PFSK-1 (cell line): ENCODE measurements around the gene MYH8.

Experiments
- FOXP2 ChIP-seq: optimal IDR thresholded peaks from 2 replicates; pipeline ENCODE3; 2011; ENCODE audit warnings: borderline replicate concordance, control low read depth, inconsistent platforms; ENCODE audit not compliant: insufficient read depth; ENCODE audit errors: extremely low read length, extremely low read depth
- POLR2AphosphoS5 ChIP-seq: IDR thresholded peaks from 2 replicates; pipeline ENCODE4 v1.6.1; 2012; ENCODE audit warnings: low read depth, mild to moderate bottlenecking, control low read depth, low read length, moderate library complexity
- REST ChIP-seq, 2 experiments: IDR thresholded peaks; 2 replicates each; pipeline versions ENCODE4 v1.6.1 to v1.8.0; 2011 to 2012; ENCODE audit warnings: low read depth in 2 of 2, low read length in 2 of 2, control low read depth in 1 of 2, inconsistent platforms in 1 of 2, mild to moderate bottlenecking in 1 of 2, moderate library complexity in 1 of 2; ENCODE audit not compliant: insufficient read depth in 1 of 2
- SIN3A ChIP-seq: IDR thresholded peaks from 2 replicates; pipeline ENCODE4 v1.6.1; 2012; ENCODE audit warnings: mild to moderate bottlenecking, low read length, moderate library complexity, borderline replicate concordance; ENCODE audit not compliant: insufficient read depth
- TAF1 ChIP-seq: IDR thresholded peaks from 2 replicates; pipeline ENCODE4 v1.6.1; 2012; ENCODE audit warnings: low read length, control low read depth, borderline replicate concordance; ENCODE audit not compliant: insufficient read depth

Gene MYH8

DNA sequence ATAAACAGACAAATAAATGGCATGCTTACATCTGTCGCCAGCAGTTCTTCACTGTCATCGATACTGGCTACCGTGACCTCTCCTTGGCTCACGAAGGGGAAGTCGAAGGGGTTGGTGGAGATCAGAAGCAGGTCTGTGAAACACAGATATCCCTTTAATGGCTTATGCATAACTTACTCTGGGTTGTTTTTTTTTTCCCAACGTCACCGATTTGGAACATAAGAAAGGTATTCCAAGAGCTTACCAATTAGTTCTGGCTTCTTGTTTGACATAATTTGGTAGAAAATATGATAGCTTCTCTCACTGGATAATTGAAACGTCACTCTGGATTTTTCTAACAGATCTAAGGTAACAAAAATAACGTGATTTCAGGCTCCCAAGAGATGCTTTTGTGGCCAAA lies 67.1 kb downstream of the MYH8 start:
- TF ChIP-seq POLR2AphosphoS5 = no peak
- TF ChIP-seq TAF1 = no peak

- no peak for TF ChIP-seq TAF1
- no peak for TF ChIP-seq POLR2AphosphoS5
- no peak for TF ChIP-seq REST (IDR thresholded peaks at IDR 0.05; ENCODE audit: insufficient read depth in 1 of 2, low read depth in 2 of 2, low read length in 2 of 2)
- TF ChIP-seq SIN3A = no peak
- no peak for TF ChIP-seq FOXP2
These were observed 68.9 kb downstream of the MYH8 start for GRCh38 chr17:10352893-10353292.

DNA sequence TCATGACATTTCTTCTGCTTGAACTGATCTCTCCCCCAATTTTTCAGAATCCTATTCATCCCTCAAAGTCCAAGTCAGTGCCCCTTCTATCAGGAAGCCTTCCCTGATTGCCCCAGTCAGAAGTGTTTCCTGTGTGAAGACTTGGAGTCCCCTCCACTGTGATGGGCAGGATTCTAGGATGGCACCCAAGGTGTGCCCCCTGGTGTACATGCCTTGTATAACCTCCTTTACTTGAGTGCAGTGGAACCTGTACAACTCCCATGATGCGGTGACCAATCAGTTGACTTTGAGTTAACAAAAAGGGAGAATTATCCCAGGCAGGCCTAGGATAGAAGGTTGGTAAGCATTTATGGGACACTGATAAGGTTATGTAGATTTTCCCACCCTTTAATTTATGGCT lies 72.3 kb downstream of the MYH8 start:
- TF ChIP-seq POLR2AphosphoS5 (no peak), TAF1 (no peak), FOXP2 (no peak), SIN3A (no peak)

DNA sequence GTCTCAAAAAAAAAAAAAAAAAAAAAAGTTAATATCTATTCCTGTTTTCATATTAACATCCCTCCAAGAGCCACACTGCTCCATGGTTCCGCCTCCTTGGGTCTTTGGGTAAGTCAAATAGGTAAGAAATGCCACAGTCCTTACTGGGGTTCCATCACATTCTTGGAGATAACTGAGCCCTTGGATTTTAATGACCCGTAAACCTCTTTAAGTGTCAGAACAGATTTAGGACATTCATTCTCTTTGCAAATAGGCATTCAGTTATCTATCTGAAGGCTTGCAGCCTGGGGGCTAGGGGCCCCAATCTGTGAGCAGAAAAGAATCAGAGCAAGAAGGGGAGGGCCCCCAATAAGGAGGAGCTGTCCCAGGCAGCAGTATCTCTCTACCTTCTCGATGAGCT lies 76.9 kb downstream of the MYH8 start:
- TF ChIP-seq SIN3A (no peak), REST (IDR thresholded peaks at IDR 0.05; ENCODE audit: insufficient read depth in 1 of 2, low read depth in 2 of 2, low read length in 2 of 2) (no peak), FOXP2 (no peak), TAF1 (no peak), POLR2AphosphoS5 (no peak)
